Measurements from ENCODE around the gene AGPAT3.

DNA sequence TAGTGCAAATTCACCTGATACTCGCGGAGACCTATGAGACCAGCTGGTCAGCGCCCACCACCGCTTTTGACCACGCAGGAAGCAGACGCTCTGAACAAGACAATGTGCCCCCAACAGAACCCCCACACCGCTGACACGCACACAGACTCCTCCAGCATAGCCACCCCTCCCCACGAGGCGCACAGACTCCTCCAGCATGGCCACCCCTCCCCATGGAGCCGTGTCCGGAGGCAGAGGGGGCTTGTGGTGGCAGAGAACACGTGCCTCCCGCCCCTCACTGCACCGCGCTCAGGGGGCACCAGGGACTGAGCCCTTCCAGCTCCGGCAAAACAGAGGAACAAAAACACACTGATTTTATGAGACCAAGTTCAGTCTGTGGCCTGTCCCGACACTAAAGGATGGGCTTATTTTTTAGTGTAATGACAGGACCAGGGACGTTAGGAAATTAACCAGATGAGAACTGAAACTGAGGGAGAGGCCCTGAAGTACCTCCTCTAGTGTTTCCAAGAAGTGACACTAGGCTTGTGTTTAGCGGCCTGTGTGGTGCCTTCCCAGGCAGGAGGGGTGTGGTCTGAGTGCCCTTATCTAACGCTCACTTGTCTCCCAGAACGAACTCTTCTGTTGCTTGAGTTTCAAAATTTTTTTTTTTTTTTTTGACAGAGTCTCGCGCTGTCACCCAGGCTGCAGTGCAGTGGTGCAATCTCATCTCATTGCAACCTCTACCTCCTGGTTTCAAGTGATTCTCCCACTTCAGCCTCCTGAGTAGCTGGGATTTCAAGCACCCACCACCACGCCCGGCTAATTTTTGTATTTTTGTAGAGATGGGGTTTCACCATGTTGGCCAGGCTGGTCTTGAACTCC, 10.0 kb upstream of the AGPAT3 start:
- TF ChIP-seq ZBTB20 (tag by site-specific recombination; IDR thresholded peaks at IDR 0.05) (no peak), ZNF140 (tag by site-specific recombination; IDR thresholded peaks at IDR 0.05) (no peak), ZNF146 (tag by site-specific recombination; IDR thresholded peaks at IDR 0.05) (no peak)
- TF ChIP-seq, protein P1, sequence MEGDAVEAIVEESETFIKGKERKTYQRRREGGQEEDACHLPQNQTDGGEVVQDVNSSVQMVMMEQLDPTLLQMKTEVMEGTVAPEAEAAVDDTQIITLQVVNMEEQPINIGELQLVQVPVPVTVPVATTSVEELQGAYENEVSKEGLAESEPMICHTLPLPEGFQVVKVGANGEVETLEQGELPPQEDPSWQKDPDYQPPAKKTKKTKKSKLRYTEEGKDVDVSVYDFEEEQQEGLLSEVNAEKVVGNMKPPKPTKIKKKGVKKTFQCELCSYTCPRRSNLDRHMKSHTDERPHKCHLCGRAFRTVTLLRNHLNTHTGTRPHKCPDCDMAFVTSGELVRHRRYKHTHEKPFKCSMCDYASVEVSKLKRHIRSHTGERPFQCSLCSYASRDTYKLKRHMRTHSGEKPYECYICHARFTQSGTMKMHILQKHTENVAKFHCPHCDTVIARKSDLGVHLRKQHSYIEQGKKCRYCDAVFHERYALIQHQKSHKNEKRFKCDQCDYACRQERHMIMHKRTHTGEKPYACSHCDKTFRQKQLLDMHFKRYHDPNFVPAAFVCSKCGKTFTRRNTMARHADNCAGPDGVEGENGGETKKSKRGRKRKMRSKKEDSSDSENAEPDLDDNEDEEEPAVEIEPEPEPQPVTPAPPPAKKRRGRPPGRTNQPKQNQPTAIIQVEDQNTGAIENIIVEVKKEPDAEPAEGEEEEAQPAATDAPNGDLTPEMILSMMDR (tag by site-specific recombination; IDR thresholded peaks at IDR 0.05): no peak
- TF ChIP-seq, protein P2, sequence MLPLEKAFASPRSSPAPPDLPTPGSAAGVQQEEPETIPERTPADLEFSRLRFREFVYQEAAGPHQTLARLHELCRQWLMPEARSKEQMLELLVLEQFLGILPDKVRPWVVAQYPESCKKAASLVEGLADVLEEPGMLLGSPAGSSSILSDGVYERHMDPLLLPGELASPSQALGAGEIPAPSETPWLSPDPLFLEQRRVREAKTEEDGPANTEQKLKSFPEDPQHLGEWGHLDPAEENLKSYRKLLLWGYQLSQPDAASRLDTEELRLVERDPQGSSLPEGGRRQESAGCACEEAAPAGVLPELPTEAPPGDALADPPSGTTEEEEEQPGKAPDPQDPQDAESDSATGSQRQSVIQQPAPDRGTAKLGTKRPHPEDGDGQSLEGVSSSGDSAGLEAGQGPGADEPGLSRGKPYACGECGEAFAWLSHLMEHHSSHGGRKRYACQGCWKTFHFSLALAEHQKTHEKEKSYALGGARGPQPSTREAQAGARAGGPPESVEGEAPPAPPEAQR (tag by site-specific recombination; IDR thresholded peaks at IDR 0.05): no peak
